Measurements from ENCODE around the gene HOXB5.
A peak's percentile ranks its signal among the peaks of the same experiment; 100 is the strongest.

Gene HOXB5

GRCh38 chr17:48591255-48592056 lies 2.1 kb downstream of the HOXB5 start:
- TF ChIP-seq CTCF (conservative IDR thresholded peaks at IDR 0.05), result no peak
- no peak overlapping the region for H3K27ac ChIP-seq

- no peak overlapping the region for H3K27ac ChIP-seq
- TF ChIP-seq CTCF (conservative IDR thresholded peaks at IDR 0.05), result no peak
Observed at GRCh38 chr17:48590607-48591161, 2.9 kb downstream of the HOXB5 start.

- H3K27ac ChIP-seq, result no peak within 1 kb of the TSS
- no peak for TF ChIP-seq CTCF (conservative IDR thresholded peaks at IDR 0.05)
Observed at GRCh38 chr17:48589831-48590606, 3.6 kb downstream of the HOXB5 start, which contains the start of gene HOXB3. TSS of gene HOXB3 (minus strand) at chr17:48590241. CDS start at chr17:48552474, 37,767 bp downstream.

GRCh38 chr17:48589060-48589830 lies 4.3 kb downstream of the HOXB5 start:
- H3K27ac ChIP-seq, result no peak overlapping the region
- TF ChIP-seq CTCF (conservative IDR thresholded peaks at IDR 0.05), result no peak

DNA sequence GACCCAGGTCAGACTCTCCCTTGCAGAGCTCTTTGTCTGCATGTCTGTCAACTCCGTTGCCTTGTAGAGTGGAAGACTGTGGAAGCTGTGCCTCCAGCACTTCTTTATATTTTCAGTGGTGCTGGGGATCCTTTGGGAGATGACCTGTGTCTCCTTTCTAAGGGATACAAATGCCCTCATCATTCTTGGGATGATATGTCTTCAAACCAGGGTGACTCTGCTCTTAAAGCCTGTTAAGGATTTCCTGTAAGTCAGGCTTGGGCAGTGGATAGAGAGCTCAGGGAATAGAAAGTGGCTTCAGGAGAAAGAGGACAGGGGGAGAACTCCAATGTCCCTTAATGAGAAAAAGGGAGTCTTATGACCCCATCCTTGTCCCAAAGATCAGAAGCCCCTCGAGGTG lies 5.1 kb downstream of the HOXB5 start:
- TF ChIP-seq CTCF (conservative IDR thresholded peaks at IDR 0.05), result no peak
- H3K27ac ChIP-seq, result peak overlapping the region; percentile 45; the same call in 1 of the 2 replicates

DNA sequence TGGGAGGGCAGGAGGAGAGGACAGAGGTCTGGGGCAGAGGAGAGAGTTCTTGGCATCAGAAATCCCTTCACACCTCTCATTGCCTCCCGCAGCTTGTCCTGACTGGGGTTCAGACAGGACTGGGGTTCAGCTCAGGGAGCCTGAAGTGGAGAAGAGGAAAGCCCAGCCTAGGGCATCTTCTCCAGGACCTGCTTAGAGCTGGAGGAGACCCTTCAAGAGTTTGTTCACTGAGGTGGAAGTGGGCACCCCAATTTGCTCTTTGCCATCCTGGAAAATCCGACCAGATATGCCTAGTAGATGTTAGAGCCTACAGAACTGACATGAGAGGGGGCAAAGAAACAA lies 5.5 kb downstream of the HOXB5 start:
- no peak for TF ChIP-seq CTCF (conservative IDR thresholded peaks at IDR 0.05)
- peak overlapping the region; percentile 45 for H3K27ac ChIP-seq

All from VCaP (cell line).